Activated CD4-positive, alpha-beta T cell treated with anti-CD3 and anti-CD28 coated beads for 1 hour (primary cell): Measurements from ENCODE around the gene HDAC7.
A peak's percentile ranks its signal among the peaks of the same experiment; 100 is the strongest.
"Not testable (repeated sequence)": the region's sequence is repeated elsewhere in the genome, so short reads cannot be mapped to it uniquely, and the experiment has no call there.

ENCODE experiments used
- DNase-seq: peaks from one replicate; pipeline ENCODE4 v3.0.0-alpha.2; 2020

Gene HDAC7

DNA sequence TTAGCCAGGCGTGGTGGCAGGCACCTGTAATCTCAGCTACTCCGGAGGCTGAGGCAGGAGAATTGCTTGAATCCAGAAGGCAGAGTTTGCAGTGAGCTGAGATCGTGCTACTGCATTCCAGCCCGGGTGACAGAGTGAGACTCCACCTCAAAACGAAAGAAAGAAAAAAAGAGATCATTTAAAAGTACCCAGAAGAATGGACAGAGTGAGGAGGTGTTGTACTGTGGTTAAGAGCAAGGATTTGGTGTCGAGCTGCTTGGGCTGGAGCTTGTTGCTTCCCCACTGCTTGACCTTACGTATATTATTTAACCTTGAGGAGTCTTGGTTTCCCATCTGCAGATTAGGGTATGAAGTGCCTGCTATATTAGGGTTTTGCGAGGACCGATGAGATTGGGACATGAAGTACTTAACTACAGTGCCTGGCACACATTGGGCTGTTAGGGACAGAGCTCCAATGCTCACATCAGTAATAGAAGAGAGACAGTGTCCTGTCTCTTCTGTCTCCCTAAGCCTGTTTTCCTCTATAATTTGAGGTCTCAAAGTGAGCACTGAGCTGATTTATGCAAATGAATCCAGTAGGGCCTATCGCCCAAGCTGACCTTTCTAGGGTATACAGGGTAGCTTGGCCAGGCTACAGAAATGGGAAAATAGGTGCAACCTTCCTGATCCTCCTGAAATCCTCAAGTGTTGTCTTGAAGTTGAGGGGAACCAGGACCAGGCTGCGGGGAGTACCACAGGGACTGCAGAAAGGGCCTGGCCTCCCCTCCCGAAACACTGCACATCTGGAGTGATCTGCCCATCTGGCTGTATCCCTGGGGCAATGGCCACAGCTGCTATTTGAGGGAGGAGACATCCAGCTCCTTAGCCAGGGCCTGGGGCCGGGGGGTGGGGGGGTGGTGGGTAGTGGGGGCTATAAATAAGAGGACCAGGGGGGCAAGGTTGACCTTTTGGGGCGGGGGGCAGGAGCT lies 8.6 kb upstream of the HDAC7 start:
- no peak for DNase-seq

- no peak for DNase-seq
Observed at GRCh38 chr12:47825173-47825639, 5.5 kb upstream of the HDAC7 start.

GRCh38 chr12:47824635-47825034 lies 4.9 kb upstream of the HDAC7 start:
- no peak for DNase-seq

GRCh38 chr12:47824198-47824597 lies 4.5 kb upstream of the HDAC7 start:
- no peak for DNase-seq

- DNase-seq: no peak
Observed at GRCh38 chr12:47823422-47824086, 3.9 kb upstream of the HDAC7 start.

GRCh38 chr12:47822863-47823262 lies 3.2 kb upstream of the HDAC7 start:
- DNase-seq: no peak

- no peak for DNase-seq
Observed at GRCh38 chr12:47822401-47822800, 2.7 kb upstream of the HDAC7 start.

GRCh38 chr12:47821346-47821706 lies 1.6 kb upstream of the HDAC7 start:
- no peak for DNase-seq

- DNase-seq: no peak
Observed at GRCh38 chr12:47820631-47821345, 1.1 kb upstream of the HDAC7 start.

DNA sequence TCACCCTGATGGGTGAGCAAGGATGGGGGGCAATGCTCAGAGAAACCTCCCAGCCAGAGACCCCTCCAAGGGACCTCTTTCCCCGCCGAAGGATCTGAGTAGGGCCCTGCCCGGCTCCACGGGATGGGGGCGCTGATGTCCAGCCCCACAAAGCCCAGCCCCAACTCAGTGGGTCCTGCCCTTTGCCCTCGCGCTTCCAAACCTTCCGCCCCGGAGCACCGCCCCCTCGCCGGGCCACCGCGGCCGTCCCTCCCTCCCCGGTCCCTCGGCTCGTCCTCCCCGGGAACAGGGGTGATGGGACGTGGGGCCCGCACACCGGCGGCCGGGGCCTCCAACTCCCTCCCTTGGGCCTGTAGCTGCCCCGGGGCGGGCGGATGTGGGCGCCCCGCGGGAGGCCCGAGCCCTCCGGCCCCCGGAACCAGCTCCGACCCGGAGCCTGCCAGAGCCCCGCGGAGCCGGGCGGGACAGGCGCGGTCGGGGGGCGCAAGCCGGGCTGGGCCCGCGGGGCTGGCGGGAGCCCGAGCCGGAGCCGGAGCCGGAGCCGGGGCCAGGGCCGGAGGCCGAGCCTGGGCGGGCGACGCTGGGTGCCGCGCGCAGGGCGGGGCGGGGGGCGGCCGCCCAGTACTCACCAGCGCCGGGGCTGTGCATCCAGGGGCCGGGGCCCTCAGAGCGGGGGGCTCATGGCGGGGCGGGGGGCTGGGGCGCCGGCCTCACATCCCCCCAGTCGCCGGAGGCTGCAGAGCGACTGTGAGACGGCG lies 386 bp downstream of the HDAC7 start:
- no peak for DNase-seq

- no peak for DNase-seq
Observed at GRCh38 chr12:47818467-47819137, 1.1 kb downstream of the HDAC7 start.

DNA sequence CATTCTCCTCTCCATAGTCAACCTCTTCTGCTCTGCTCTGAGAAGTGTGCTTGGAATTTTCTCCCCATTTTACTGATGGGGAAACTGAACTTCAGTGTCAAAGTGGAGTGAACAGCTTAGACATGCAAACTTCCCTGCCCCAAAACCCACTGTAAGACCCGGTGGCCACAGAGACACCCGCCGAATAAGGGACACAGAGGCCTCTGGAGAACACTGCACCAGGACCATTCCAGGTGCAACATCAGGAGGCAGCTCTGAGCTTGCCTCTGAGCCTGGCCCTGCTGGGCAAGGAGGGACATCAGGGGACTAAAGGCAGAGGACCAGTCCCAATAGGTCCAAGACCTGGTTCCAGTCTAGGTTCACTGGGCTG lies 1.7 kb downstream of the HDAC7 start:
- DNase-seq: no peak

- no peak for DNase-seq
Observed at GRCh38 chr12:47817272-47818006, 2.3 kb downstream of the HDAC7 start.

GRCh38 chr12:47816403-47817271 lies 3.1 kb downstream of the HDAC7 start:
- DNase-seq: no peak

GRCh38 chr12:47815447-47815846 lies 4.3 kb downstream of the HDAC7 start:
- not testable (repeated sequence) for DNase-seq

- no peak for DNase-seq
Observed at GRCh38 chr12:47814539-47815170, 5.0 kb downstream of the HDAC7 start.

DNA sequence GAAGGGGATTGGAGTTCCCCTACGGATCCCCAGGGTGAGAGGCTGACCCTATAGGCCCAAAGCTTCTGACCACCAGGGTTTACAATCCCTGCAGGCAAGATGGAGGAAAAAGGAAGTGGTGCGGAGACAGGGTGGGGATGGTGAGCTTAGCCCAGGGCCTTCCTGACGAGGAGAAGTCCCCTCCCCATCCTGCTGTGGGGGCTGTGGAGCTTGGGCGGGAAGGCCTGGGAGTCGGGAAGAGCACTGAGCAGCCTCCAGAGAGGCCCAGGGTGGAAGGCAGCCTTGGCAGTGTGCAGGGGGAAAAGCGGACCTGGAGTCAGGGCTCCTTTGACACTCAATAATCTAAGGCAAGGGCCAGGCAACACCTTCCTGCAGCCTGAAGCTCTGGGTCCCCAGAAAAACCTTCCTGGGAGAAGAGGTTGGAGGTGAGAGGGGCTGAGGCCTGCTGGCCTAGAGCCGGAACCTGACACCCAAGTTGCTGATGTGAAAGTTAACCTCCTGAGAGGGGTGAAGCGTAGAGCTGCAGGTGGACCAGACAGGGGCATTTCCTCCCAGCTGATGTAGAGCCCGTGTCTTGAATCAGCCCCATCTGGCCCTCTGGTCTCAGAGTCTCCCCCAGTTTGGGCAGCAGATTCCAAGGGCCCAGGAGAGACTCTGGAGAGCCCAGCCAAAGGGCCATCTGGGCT lies 6.0 kb downstream of the HDAC7 start:
- DNase-seq: no peak

GRCh38 chr12:47812797-47813510 lies 6.7 kb downstream of the HDAC7 start:
- DNase-seq: peak; percentile 89
